Duodenal mucosa (tissue), 2 donors: Measurements from ENCODE around the gene RAP1GDS1.
"Not testable (repeated sequence)": the region's sequence is repeated elsewhere in the genome, so short reads cannot be mapped to it uniquely, and the experiment has no call there.

Experiments
- H3K27ac ChIP-seq: one replicate; pipeline ENCODE4 v1.7.0; 2013; ENCODE audit warnings: low read depth, low read length
- H3K27me3 ChIP-seq, 2 donors: one replicate each; pipeline ENCODE4 v1.7.0; 2013; ENCODE audit warnings: low read length in 2 of 2, control low read depth in 1 of 2; ENCODE audit not compliant: insufficient read depth in 2 of 2, control insufficient read depth in 1 of 2
- H3K36me3 ChIP-seq, 2 donors: one replicate each; pipeline ENCODE4 v1.7.0; 2013; ENCODE audit warnings: low read length in 2 of 2, control low read depth in 1 of 2; ENCODE audit not compliant: insufficient read depth in 2 of 2, control insufficient read depth in 1 of 2
- H3K4me1 ChIP-seq, 2 donors: one replicate each; pipeline ENCODE4 v1.7.0; 2013; ENCODE audit warnings: low read length in 2 of 2, control low read depth in 1 of 2; ENCODE audit not compliant: insufficient read depth in 2 of 2, control insufficient read depth in 1 of 2
- H3K4me3 ChIP-seq, 2 donors: one replicate each; pipeline ENCODE4 v1.7.0; 2013; ENCODE audit warnings: low read length in 2 of 2, low read depth in 1 of 2
- H3K9ac ChIP-seq, 2 donors: one replicate each; pipeline ENCODE4 v1.7.0; 2013; ENCODE audit warnings: low read length in 2 of 2, low read depth in 1 of 2
- H3K9me3 ChIP-seq, 2 donors: one replicate each; pipeline ENCODE4 v1.7.0; 2013; ENCODE audit warnings: low read length in 2 of 2, control low read depth in 1 of 2; ENCODE audit not compliant: control insufficient read depth in 1 of 2

The RAP1GDS1 gene

DNA sequence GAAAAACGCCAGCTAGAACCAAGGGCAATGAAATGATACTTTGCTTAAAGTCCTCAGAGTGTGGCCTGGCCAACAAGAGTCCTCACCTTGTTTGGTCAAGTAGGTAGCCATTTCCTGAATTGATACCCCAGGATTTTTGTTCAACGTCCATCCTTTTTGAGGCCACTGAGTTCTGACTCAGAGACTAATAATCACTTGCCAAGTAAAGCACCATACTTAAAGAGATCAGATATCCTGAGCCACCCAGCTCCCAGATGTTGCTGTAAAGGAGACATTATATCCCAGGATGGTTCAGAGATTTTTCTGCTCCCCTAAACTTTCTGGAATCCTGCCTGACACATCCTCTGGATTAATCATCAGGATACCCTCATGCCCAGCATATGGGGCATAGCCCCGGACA is 190.9 kb downstream of the RAP1GDS1 start:
- no peak overlapping the region for H3K9ac ChIP-seq
- no peaks in the 10 kb centered on the region for H3K36me3 ChIP-seq
- H3K4me3 ChIP-seq: no peak overlapping the region
- no peak overlapping the region for H3K27ac ChIP-seq
- no peaks in the 10 kb centered on the region for H3K4me1 ChIP-seq
- no peaks in the 10 kb centered on the region for H3K9me3 ChIP-seq
- no peaks in the 10 kb centered on the region for H3K27me3 ChIP-seq

DNA sequence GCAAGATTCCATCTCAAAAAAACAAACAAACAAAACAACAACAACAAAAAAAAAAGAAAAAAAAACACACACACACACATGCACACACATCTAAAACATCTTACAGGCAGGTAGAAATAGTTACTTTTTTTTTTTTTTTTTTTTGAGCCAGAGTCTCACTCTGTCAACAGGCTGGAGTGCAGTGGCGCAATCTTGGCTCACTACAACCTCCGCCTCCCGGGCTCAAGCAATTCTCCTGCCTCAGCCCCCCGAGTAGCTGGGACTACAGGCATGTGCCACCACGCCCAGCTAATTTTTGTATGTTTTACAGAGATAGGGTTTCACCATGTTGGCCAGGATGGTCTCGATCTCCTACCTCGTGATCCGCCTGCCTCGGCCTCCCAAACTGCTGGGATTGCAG is 196.2 kb downstream of the RAP1GDS1 start:
- H3K4me3 ChIP-seq, H3K9ac ChIP-seq, H3K27ac ChIP-seq, H3K36me3 ChIP-seq, H3K9me3 ChIP-seq, H3K4me1 ChIP-seq, H3K27me3 ChIP-seq: not testable (repeated sequence)

DNA sequence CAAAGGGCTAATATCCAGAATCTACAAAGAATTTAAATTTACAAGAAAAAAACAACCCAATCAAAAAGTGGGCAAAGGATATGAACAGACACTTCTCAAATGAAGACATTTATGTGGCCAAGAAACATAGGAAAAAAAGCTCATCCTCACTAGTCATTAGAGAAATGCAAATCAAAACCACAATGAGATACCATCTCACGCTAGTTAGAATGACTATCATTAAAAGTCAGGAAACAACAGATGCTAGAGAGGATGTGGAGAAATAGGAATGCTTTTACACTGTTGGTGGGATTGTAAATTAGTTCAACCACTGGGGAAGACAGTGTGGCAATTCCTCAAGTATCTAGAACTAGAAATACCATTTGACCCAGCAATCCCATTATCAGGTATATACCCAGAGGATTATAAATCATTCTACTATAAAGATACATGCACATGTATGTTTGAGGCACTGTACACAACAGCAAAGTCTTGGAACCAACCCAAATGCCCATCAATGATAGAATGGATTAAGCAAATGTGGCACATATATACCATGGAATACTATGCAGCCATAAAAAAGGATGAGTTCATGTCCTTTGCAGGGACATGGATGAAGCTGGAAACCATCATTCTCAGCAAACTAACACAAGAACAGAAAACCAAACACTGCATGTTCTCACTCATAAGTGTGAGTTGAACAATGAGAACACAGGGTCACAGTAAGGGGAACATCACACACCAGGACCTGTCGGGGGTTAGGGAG is 200.1 kb downstream of the RAP1GDS1 start:
- H3K4me3 ChIP-seq, H3K4me1 ChIP-seq, H3K36me3 ChIP-seq, H3K27ac ChIP-seq, H3K27me3 ChIP-seq, H3K9ac ChIP-seq, H3K9me3 ChIP-seq: not testable (repeated sequence)

DNA sequence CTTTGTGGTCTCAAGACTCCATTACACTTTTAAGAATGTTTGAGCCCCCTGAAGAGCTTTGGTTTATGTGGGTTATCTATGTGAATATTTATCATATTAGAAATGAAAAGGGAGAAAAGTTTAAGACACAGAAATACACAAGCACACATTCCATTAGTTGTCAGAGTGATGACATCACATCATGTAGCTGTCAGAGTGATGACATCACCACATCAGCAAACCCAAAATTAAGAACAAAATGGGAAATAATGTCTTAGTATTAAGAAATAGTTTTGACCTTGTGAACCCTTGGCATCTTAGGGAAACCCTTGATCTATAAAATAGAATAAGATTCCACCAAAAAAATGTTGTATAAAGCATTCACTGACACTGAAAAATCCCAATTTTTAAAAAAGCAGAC is 201.3 kb downstream of the RAP1GDS1 start:
- no peaks in the 10 kb centered on the region for H3K9me3 ChIP-seq
- no peaks in the 10 kb centered on the region for H3K27me3 ChIP-seq
- H3K36me3 ChIP-seq: no peaks in the 10 kb centered on the region
- no peaks in the 10 kb centered on the region for H3K4me1 ChIP-seq
- no peak overlapping the region for H3K9ac ChIP-seq
- no peak overlapping the region for H3K4me3 ChIP-seq
- H3K27ac ChIP-seq: no peak overlapping the region

DNA sequence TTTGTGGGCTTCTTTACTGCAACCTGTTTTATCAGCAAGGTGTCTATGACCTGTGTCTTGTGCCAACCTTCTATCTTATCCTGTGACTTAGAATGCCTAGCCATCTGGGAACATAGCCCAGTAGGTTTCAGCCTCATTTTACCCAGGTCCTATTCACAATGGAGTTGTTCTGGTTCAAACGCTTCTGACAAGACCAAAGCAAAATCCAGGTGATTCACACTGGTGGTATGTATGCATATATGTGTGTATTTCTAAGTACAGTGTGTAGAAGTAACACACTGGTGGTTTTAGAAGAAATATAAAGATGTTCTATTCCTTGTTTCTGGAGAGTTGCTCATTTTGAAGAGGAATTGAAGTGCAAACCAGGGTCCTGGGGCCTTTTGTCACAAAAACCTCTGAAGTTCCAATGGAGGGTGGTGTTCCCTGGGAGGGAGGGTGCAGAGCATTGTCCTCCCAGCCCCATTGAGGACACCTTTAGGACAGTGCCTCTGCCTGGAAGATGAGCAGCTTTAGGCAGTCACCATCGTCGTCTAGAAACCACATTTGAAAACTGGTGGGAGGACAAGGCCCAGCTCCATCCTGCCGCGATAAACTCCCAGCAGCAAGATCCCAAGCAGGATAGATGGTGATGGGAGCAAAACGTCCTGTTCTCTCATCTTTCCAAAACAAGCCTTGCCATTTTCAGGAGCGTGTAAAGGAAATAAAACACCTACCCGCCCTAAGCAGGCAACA is 205.8 kb downstream of the RAP1GDS1 start:
- Histone ChIP-seq H3K27me3 (no peaks in the 10 kb centered on the region), H3K9me3 (no peaks in the 10 kb centered on the region), H3K36me3 (no peaks in the 10 kb centered on the region), H3K27ac (no peak overlapping the region), H3K4me1 (peaks cover 0 to 5% of the 10 kb centered on the region in 2 donors), H3K4me3 (no peak overlapping the region), H3K9ac (no peak overlapping the region)

DNA sequence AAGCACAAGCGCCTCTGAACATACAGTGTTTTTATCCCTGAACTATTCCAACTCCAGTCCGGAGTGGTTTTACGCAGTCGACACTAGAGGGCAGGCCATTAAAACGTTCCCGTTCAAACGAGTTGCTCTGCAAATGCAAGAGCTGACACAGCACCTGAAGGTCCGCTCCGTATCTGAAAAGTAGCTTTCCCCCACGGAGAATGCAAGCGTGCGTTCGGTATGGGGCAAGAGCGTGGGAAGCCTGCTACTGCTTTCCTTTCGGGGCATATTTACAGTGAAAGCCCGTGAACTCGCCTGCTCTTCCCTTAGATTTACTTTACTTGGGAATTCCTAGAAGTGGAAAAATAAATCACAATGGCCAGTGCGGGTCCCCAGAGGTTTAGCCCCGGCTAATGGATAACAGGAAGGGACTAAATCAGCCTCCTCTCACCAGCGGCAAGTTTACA is 206.5 kb downstream of the RAP1GDS1 start:
- no peaks in the 10 kb centered on the region for H3K9me3 ChIP-seq
- no peaks in the 10 kb centered on the region for H3K27me3 ChIP-seq
- H3K36me3 ChIP-seq: no peaks in the 10 kb centered on the region
- H3K4me1 ChIP-seq: peaks cover 0 to 5% of the 10 kb centered on the region in 2 donors
- H3K4me3 ChIP-seq: peak overlapping the region; percentile 67 to 70
- H3K27ac ChIP-seq: no peak overlapping the region
- H3K9ac ChIP-seq: peak overlapping the region in 1 of 2 donors; percentile 14

DNA sequence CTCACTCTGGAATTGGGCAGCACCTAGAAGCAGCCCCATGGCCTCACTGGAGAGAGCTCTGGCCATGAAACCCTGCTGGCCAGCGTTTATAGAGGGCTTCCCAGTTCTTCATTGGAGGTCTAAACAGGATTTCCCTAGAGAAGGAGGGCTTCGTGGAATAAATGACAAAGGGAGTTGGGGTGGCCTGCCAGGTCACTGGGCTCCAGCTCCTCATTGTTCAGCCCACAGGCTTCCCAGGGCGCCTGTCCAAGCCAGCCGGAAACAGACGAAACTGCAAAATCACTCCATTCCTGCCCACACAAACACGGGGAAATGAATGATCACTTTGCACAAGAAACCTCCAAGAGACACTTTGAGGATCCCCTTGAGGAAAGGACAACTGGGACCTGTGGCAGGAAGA is 207.5 kb downstream of the RAP1GDS1 start:
- H3K4me1 ChIP-seq: peaks cover 0 to 5% of the 10 kb centered on the region in 2 donors
- H3K36me3 ChIP-seq: no peaks in the 10 kb centered on the region
- H3K9me3 ChIP-seq: no peaks in the 10 kb centered on the region
- no peak overlapping the region for H3K4me3 ChIP-seq
- no peaks in the 10 kb centered on the region for H3K27me3 ChIP-seq
- no peak overlapping the region for H3K27ac ChIP-seq
- H3K9ac ChIP-seq: no peak overlapping the region

DNA sequence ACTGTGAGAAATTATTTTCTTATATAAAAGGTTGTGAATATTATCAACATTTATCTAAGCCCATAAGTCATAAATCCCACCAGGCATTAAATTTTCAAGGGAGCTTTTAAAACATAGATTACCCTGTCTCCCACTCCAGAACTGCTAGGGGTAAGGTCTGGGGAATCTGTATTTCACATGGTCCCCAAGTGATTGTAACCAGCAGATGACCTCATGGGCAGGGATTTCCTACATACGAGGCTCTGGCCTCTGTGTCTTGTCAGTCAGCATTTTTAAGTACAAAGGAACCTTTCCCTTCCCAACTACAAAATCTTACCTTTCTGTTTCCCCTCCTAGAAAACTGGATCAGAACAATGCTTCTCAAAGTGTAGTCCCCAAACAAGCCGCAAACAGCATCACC is 208.6 kb downstream of the RAP1GDS1 start:
- H3K27ac ChIP-seq: no peak overlapping the region

DNA sequence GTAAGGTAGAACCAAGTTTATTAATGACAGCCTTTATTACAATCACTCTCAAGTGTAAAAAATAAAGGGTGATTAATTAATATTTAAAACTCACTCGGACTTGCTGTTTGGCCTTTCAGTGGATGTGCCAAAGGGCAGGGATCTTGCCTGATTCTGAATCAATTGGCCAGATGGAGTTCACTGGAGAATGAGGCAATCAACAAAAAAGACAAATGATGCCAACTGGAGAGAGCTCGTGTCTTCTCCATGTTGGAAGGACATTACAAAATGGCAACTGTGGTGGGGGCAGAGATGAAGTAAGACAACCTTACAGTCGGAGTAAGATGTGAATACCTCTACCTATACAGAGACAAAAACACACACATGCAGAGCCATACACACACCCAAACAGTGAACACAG is 209.2 kb downstream of the RAP1GDS1 start:
- no peaks in the 10 kb centered on the region for H3K9me3 ChIP-seq
- no peak overlapping the region for H3K9ac ChIP-seq
- H3K36me3 ChIP-seq: no peaks in the 10 kb centered on the region
- no peak overlapping the region for H3K4me3 ChIP-seq
- H3K27me3 ChIP-seq: no peaks in the 10 kb centered on the region
- peaks cover 0 to 5% of the 10 kb centered on the region in 2 donors for H3K4me1 ChIP-seq
- no peak overlapping the region for H3K27ac ChIP-seq

More for the DNA sequence above, 208.6 kb downstream of the RAP1GDS1 start:
- H3K36me3 ChIP-seq: no peaks in the 10 kb centered on the region
- peaks cover 0 to 5% of the 10 kb centered on the region in 2 donors for H3K4me1 ChIP-seq
- no peak overlapping the region for H3K4me3 ChIP-seq
- no peak overlapping the region for H3K9ac ChIP-seq
- H3K27me3 ChIP-seq: no peaks in the 10 kb centered on the region
- H3K9me3 ChIP-seq: no peaks in the 10 kb centered on the region

DNA sequence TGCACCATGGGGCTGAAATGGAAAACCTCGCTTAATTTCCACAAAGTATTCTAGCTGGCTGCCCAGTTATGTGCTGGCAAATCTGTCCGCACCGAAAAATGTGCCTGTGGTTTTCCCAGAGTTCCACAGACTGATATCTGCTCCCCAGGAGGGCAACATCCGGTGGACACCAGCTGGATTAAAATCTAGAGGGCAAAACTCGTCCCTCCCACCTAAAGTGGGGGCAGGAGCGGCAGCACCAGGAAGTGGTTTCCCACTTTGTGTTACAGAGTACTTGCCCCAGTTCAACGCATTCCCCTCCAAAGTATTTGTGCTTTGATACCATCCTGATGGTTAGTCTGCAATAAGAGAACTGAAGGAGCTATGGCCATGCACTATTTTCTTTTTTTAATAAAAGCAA is 209.6 kb downstream of the RAP1GDS1 start:
- Histone ChIP-seq H3K9me3 (no peaks in the 10 kb centered on the region), H3K4me1 (peaks cover 0 to 5% of the 10 kb centered on the region in 2 donors), H3K27me3 (no peaks in the 10 kb centered on the region), H3K27ac (no peak overlapping the region), H3K9ac (no peak overlapping the region), H3K4me3 (no peak overlapping the region), H3K36me3 (no peaks in the 10 kb centered on the region)
